GM19463 (cell line): ENCODE measurements around the gene CNTNAP1.
A peak's percentile ranks its signal among the peaks of the same experiment; 100 is the strongest.

ENCODE experiments used
- ATAC-seq: cut with Tn5 transposase; IDR thresholded peaks from one replicate; pipeline ENCODE4 v1.9.1; 2021; ENCODE audit warnings: mild to moderate bottlenecking, moderate library complexity; ENCODE audit not compliant: unreplicated experiment

The CNTNAP1 gene

DNA sequence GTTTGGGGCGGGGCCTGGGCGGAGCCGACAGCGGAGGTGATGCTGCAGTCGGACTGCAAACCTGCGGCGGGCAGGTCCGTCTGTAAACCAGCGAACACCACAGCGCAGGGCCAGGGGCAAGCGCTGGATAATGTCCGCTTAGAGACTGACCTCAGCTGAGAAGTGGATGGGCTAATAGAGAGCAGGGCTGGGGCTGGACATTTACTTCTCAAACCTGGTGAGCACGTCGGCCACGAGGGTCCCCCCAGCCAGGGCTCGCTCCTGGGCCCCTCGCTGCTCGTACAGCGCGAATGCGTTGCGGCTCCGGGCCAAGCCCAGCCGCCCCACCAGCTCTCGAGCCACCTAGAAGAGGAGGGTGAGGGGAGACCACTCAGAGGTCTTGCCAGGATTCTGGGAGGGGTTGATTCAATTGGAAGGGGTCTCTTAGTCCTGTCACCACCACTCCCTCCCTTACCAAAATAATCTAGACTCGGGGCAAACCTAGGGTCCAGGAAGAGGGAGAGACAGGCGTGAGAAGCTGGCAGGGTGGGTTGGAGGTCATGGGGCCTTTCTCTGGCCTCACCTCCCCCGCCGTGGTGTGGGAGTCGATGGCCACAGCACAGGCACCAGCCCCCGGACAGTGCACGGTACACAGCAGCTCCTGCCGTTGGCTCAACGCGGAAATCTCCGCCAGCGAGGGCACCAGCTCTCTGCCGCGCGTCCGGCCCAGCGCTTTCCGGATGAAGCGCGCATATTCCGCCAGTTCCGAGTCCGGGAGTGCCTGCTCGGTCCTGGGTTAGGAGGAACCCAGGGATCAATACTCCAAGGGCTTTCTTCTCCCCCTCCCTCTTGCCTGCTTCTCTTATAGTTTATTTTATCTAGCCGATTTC, 11.3 kb upstream of the CNTNAP1 start:
- no peak for ATAC-seq

DNA sequence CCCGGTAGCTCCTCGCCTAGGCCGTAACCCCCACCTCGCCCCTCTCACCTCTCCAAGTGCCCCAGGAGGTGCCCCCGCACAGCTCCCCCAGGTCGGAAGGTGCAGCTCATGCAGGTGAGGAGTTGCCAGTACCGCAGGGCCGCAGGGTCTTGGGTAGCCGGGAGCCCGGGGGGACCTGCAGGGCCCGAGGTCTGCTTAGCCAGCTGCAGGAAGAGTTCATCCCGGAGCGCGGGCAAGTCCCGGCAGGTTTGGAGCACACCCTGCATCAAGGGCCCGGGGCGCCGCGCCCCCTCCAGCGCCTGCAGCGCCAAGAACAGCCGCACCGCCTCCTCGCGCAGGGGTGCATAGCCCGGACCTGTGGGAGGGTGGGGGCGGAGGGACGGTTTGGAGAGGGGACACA, 10.3 kb upstream of the CNTNAP1 start:
- ATAC-seq: no peak

DNA sequence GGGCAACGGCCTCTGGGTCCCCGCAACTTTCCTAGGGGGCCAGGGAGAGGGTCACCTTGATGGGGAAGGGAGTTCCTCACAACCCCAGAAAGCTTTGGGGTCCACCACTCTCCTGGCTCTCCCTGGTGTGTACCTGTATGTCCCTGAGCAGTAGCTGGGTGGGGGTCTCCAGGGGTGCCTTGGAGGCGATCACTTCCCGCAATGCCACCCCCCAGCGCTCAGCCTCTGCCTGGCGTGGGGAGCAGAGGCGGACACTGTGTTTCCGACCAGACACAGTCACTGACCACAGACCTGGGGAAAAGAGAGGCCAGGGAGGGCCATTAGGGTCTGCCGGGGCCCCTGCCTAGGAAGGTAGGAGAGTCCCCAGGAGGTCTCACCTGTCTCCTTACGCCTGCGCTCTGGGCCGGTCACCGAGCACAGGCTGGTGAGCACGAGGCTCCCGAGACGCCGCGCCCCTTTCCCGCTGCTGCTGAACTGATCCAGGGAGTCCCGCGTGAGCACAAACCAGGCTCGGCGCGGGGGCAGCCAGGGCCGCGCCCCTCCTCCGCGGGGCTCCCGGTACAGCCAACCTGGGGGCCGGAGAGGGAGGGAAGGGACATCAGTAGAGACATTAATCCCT, 9.0 kb upstream of the CNTNAP1 start:
- no peak for ATAC-seq

DNA sequence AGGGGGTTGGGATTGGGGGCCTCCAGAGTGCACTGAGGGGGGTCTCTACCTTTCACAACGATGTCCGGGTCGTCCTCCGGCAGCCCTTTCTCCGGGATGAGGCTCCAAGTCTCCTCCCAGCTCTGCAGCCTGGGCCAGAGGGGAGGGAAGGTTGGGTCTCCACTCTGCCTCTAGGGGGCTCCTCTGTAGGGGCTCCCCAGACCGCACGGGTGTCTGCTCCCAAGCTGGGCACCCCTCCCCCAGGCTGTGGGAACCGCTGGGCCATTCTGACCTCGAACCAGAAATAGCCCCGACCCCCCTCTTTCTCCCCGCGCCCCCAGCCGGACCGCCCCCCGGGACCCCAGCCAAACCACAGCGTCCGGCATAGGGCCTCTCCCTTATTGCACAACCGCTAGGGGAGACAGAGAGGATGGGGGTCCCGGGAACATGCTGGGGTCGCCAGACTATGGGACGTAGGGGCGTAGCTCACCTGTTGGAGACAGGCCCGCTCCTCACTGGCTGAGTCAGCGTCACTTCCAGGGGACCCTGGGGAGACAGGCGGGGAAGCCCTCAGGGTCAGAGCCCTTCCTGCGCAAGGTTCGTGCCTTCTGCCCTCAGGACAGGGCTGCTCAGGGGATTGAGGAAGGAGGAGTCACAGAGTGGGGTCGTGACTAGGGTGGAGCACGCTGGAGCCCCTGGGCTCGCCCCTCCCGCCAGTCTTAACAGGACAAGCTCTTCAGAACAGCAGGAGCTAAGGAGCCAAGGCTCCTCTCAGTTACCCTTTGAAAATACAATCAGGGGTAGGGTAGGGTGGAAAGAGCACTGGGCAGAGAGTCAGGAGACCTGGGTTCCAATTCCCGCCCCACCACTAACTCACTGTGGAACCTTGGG, 8.2 kb upstream of the CNTNAP1 start:
- no peak for ATAC-seq

DNA sequence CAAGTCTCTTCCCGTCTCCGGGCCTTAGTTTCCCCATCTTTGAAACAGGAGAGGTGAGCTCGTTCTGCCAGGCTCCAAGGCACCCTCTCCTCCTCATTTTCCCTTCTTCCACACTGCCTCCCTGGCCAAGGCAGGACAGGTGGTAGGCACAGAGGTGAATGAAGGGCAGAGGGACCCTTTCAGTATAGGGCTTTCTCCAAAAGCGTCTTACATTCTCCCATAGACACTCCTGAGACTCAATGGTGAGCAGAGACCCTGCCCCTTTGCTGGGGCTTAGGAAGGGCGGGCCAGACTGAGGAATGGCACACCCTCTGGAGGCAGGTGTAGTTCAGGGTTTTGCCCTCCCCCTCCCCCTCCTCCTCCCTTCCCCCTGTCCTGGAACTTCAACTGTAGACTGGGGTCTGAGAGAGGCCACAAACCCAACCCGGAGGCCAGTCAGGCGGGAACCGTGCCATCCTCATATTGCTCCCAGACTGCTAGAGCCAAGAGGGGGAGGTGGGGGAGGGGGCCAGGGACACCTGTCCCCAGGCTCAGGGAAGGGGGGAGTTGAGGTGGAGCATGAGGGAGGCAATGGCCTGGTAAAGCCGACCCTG, 7.5 kb upstream of the CNTNAP1 start:
- no peak for ATAC-seq

DNA sequence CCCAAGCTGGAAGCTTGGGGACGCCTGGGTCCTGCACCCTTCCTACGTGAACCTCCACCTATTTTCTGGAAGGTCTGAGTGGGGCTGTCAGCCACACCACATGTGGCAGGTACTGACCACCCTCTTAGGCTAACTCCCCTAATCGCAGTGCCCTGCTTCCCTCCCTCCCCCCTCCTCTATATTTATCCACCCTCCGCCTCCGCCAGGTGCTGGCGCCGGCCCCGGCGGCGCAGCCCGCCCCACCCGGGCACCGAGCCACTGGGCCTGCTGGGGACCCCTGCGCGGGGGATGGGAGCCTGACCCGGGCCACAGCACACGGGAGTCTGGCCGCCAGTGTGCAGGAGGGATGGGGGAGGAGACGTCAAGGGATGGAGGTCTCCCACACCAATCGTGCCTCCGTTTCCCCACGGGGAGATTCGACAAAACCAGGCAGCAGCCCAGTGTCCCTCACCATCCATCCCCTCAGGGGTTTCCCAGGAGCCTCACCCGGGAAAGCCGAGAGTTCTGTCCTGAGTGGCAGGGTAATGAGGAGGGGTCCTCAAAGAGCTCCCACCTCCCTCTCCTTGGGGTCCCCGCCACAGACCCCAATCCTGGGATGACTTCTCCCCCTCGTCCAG, 6.9 kb upstream of the CNTNAP1 start:
- ATAC-seq: no peak

DNA sequence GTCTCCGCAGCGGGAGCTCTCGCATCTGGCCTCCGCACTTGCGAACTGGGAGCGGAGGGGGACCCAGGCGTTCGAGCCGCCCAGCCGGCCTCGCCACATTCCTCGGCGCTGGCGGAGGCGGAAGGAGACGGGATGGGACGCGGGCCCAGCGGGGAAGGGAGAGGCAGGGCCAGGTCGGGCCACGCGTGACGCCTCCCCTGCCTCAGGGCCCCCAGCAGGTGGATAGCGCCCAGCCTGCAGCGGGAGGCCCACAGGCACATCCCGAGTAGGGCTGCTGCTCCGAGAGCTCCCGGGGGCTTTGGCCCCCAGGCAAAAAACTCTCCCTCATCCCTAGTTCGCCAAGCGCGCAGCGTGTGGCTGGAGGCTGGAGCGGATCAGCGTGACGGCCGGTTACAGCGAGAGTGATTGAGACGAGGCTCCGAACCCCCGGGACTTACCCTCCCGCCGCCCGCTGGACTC, 6.3 kb upstream of the CNTNAP1 start:
- no peak for ATAC-seq

DNA sequence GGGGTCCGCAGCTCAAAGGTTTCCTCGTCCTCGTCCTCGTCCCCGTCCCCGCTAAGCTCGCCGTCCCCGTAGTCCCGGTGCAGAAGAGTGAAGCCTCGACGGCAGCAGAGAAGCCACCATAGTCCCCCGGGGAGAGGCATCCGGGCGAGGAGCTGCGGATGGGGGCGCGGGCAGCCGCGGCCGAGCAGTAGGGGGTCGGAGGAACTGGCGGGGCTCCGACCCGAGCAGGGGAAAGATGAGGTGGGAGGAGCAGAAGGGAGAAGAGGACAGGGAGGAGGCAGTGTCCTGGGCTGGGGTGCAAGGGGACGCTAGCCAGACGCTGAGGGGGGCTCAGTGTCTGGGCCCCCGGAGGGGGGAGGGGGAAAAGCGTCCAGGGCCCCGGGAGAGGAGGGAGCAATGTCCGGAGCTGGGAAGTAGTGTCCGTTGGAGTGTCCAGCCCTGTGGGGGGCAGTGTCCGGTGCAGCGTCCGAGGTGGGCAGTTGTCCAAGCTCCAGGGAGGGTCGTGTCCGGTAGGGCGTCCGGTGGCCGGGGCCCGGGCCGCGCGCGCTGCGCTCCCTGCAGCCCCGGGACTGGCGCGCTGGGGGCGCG, 5.8 kb upstream of the CNTNAP1 start, which contains the start of gene PLEKHH3:
PLEKHH3 (minus strand) TSS at position 571 of the 588 bp plus-strand sequence; CDS start at position 140, 431 bp downstream.
- no peak for ATAC-seq

DNA sequence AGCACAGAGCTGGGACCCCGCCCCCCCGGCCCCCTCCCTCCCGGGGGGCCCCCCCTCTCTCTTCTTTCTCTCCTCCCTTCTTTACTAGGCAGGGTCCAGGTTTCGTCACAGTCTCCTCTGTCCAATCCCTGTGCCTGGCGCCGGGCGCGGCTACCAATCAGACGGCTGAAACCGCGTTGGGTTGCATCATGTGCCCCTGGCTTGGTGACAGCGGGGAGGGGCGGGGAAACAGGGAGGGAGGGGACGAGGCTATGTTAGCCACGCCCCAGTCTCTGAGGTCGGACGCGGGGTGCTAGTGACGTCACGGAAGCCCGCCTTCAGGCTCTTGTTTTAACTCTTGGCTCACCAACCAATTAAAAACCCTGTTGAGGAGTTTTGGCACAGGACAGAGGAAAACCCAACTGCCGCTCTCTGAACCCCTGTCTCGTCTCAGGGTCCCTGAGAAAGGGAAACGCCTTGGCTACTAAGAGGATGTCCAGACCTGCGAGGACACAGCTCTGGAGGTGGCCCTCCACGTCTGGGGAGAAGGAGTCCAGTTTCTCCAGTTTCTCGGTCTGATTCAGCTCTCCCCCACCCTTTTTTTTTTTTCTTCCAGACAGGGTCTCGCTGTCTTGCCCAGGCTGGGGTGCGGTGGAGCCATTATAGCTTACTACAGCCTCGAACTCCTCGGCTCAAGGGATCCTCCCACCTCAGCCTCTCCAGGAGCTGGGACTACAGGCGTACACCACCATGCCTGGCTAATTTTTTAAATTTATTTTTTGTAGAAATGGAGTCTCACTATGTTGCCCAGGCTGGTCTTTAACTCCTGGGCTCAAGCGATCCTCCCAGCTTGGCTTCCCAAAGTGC, 5.1 kb upstream of the CNTNAP1 start:
- ATAC-seq: peak; percentile 65

DNA sequence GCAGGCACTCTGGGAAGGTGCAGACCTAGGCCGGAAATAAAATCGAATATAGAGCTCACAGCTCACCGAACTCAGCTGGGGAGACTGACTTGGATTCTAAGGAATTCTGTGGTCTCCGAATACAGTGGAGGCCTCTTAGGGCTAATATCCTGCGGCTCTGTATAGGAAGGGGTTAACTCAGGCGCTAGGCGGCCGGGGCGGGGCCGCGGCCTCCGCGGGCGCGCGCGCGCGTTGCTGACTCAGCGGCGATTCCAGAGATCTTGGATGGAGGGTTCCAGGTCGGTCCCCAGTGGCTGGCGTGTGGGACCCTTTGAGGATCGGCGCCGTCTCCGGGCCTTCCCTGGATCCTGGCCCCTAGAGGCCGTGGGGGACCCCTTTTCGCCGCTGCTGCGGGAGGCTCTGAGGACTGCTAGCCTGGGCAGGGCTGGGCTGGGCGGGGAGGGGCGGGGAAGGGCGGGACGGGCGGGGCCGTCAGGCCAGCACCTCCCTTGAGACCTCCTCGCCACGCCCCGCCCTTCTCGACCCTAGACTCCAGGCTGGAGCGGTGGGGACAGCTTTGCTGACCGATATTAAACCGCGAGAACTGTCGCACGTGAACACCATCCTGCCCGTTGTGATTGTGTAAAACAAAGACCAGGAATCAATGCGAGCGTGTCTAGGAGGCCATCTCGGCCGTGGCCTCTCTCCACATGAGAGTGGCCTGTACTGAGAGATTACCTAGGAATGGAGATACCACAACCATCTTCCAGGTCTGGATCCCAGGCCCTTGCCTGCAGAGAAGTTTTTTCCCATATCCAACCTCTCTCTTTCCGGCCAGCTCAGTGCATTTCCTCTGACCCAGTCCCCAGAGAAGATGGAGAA, 4.2 kb upstream of the CNTNAP1 start:
- no peak for ATAC-seq

DNA sequence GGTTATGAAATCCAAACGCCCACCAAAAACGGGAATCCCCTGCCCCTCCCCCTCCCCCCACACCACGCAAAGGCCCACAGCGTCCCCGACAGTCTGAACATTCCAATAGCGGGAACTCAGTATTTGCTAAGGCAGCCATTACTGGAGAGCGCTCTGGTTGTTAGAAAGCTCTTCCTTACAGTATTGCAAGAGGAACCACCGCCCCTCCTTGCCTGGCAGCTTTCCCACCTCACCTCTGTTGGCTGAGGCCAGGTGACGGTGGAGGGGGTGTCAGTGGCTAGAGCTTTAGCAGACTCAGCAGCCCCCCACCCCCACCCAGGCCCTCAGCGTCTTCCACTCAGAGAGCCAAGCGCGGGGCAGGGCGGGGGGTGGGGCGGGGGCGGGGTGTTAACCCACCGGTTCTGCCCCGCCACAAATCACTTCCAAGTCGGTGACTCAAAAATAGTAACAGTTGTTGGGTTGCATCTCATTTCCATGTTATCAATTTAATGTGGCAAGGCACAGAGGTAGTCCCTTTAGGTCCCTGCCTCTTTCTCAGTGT, 3.3 kb upstream of the CNTNAP1 start:
- ATAC-seq: no peak

DNA sequence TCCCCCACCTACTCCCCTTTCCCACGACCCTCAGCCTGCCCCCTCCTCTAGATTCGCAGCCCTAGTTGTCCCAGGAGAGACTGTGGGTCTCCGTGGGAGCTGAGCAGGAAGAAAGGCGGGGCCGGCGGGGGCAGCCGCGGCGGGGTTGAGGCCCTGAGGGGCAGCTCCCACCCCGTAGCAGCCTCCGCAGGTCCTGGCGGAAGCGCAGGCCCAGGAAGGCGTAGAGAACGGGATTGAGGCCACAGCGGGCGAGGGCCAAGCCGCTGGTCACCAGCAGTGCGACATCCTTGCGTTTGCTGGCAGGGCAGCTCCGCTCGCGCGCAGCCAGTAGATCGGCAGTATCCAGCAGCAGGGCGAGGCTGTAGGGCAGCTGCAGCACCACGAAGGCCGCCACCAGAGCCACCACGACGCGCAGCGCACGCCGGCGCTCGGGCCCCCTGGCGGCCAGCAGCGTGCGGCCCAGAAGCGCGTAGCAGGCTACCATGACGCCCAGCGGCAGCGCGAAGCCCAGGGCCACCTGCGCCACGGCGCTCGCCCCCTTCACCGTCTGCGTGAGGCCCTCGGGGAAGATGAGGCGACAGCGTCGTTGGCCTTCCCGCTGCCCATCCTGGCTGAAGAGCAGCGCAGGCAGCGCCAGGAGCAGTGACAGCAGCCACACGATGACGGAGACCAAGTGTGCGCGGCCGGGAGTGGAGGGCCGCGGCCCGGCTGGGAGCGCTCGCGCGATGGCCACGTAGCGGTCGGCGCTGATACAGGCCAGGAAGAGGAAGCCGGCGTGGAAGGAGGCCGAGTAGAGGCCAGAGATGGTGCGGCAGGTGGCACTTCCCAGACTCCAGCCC, 2.6 kb upstream of the CNTNAP1 start:
- no peak for ATAC-seq

DNA sequence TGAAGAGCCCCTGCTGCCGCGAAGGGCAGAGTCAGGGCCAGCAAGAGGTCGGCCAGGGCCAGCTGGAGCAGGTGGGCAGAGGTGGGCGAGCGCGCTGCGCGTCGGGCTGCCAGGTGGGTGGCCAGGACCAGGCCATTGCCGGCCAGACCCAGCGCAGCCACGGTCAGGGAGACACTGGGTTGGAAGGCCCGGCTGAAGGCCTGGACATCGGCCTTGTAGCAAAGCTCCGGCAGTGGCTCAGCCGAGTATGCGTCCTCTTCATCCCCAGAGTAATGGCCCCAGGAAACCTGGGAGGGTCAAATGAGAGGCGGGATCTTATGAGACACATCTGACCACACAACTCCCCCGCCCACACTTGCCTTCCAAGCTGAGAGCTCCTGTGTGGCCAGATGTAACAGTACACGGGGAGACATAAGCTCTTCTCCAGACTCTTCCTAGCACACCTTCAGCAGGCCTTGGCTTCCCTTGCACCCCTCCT, 2.0 kb upstream of the CNTNAP1 start:
- ATAC-seq: no peak

DNA sequence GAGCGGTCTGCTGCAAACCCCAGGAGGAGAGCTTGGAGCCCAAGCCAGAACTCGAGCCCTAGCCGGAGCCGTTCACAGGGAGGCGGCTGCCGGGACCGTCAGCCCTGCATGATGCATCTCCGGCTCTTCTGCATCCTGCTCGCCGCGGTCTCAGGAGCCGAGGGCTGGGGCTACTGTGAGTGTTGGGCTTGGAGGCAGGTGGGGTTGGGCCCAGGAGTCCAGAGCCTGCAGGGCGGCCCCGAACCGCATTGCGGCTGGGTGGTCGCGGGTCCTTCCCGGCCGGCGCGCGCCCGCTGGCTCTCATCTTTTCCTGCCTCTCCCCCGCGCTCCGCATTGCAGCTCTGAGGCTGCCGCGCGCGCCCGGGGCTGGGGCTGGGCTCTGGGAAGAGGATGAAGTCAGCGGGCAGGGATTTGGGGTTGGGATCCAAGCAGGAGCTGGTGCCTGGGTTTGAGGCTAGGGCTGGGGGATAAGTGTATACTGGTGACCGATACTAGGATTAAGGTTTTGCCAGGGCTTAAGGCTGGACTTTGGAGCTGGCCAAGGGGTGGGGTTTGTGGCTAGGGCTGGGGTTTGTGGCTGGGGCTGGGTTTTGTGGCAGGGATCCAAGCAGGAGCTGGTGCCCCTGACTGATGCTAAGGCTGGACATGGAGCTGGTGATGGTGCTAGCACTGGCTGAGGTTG, 532 bp downstream of the CNTNAP1 start:
- ATAC-seq: no peak

DNA sequence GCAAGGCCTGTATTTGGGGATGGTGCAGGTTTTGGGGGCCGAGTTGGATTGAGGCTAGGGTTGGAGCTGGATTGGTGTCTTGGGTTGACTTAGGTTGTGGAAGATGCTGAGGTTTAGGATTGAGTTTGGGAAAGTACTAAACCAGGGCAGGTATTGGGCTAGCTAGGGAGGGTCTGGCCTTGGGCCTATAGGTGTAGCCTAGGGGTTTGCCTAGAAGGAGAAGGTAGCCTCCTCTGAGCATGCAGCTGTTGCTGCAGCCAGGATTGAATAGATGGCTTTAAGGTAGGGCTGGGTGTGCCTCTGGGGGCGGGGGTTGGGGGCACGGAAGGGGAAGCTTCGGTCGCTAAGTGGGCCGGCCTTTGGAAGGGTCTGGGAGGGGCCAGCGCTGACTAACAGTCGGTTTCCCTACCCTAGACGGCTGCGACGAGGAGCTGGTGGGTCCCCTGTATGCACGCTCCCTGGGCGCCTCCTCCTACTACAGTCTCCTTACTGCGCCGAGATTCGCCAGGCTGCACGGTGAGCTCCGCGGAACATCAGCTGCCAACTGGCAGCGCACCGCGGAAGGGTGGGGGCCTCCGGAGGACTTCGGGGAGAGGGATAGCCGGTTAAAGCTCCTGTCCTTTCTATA, 1.2 kb downstream of the CNTNAP1 start:
- ATAC-seq: no peak
